ENCODE data around the gene UNC13B. TPM values are rescaled to one million over a fixed set of nuclear protein-coding genes. Genes with fewer than 3 reads are reported as not detected.

The UNC13B gene
- total and polyA plus RNA-seq, 9 of the 15 experiments (the other 6 are each of a cell fraction or from before 2014, with no cell fraction given), result 2.4 to 11.5 (median 8.6) TPM

GRCh38 chr9:35311891-35312639 is 150.3 kb downstream of the UNC13B start (continued):
- TF ChIP-seq, protein P1, sequence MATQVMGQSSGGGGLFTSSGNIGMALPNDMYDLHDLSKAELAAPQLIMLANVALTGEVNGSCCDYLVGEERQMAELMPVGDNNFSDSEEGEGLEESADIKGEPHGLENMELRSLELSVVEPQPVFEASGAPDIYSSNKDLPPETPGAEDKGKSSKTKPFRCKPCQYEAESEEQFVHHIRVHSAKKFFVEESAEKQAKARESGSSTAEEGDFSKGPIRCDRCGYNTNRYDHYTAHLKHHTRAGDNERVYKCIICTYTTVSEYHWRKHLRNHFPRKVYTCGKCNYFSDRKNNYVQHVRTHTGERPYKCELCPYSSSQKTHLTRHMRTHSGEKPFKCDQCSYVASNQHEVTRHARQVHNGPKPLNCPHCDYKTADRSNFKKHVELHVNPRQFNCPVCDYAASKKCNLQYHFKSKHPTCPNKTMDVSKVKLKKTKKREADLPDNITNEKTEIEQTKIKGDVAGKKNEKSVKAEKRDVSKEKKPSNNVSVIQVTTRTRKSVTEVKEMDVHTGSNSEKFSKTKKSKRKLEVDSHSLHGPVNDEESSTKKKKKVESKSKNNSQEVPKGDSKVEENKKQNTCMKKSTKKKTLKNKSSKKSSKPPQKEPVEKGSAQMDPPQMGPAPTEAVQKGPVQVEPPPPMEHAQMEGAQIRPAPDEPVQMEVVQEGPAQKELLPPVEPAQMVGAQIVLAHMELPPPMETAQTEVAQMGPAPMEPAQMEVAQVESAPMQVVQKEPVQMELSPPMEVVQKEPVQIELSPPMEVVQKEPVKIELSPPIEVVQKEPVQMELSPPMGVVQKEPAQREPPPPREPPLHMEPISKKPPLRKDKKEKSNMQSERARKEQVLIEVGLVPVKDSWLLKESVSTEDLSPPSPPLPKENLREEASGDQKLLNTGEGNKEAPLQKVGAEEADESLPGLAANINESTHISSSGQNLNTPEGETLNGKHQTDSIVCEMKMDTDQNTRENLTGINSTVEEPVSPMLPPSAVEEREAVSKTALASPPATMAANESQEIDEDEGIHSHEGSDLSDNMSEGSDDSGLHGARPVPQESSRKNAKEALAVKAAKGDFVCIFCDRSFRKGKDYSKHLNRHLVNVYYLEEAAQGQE (IDR thresholded peaks at IDR 0.05; ENCODE audit: borderline replicate concordance), result peak; percentile 13; the same call in 1 of the 2 replicates
- TF ChIP-seq, protein P1 (CRISPR knock-in tag; IDR thresholded peaks at IDR 0.05; ENCODE audit: low read depth), result no peak
- no peak for TF ChIP-seq FOXA3 (CRISPR knock-in tag; conservative IDR thresholded peaks at IDR 0.05 in 1 of 2, IDR thresholded peaks at IDR 0.05 in 1 of 2)
- no peak for TF ChIP-seq ZNF79 (CRISPR knock-in tag; IDR thresholded peaks at IDR 0.05; ENCODE audit: low read depth)
- no peak for TF ChIP-seq TAF9B (IDR thresholded peaks at IDR 0.05; ENCODE audit: partially characterized antibody)
- no peak for TF ChIP-seq SAFB2 (IDR thresholded peaks at IDR 0.05; ENCODE audit: borderline replicate concordance, low read depth, low read length, severe bottlenecking)
- TF ChIP-seq NKRF (IDR thresholded peaks at IDR 0.05; ENCODE audit: borderline replicate concordance), result no peak
- TF ChIP-seq NFYB (IDR thresholded peaks at IDR 0.05; ENCODE audit: extremely low read depth, insufficient read length), result no peak
- TF ChIP-seq, protein P2, sequence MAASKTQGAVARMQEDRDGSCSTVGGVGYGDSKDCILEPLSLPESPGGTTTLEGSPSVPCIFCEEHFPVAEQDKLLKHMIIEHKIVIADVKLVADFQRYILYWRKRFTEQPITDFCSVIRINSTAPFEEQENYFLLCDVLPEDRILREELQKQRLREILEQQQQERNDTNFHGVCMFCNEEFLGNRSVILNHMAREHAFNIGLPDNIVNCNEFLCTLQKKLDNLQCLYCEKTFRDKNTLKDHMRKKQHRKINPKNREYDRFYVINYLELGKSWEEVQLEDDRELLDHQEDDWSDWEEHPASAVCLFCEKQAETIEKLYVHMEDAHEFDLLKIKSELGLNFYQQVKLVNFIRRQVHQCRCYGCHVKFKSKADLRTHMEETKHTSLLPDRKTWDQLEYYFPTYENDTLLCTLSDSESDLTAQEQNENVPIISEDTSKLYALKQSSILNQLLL (CRISPR knock-in tag; IDR thresholded peaks at IDR 0.05; ENCODE audit: borderline replicate concordance), result no peak
- TF ChIP-seq, protein P3, sequence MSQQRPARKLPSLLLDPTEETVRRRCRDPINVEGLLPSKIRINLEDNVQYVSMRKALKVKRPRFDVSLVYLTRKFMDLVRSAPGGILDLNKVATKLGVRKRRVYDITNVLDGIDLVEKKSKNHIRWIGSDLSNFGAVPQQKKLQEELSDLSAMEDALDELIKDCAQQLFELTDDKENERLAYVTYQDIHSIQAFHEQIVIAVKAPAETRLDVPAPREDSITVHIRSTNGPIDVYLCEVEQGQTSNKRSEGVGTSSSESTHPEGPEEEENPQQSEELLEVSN (IDR thresholded peaks at IDR 0.05; ENCODE audit: borderline replicate concordance in 1 of 2, extremely low read depth in 1 of 2, insufficient read depth in 1 of 2, insufficient read length in 1 of 2, low read depth in 1 of 2, low read length in 1 of 2, poor library complexity in 1 of 2, severe bottlenecking in 1 of 2), result no peak
- no peak for TF ChIP-seq SMAD3 (CRISPR knock-in tag; conservative IDR thresholded peaks at IDR 0.05)
- TF ChIP-seq MBD2 (IDR thresholded peaks at IDR 0.05; ENCODE audit: borderline replicate concordance, low read depth), result no peak
